Fibroblast of mammary gland (primary cell): ENCODE data around the gene CTXND2.
A peak's percentile ranks its signal among the peaks of the same experiment; 100 is the strongest.
"Not testable (repeated sequence)": the region's sequence is repeated elsewhere in the genome, so short reads cannot be mapped to it uniquely, and the experiment has no call there.

Source experiments
- DNase-seq: peaks from one replicate; pipeline ENCODE4 v3.0.0-alpha.2; 2010; ENCODE audit warnings: low read depth
- H3K4me3 ChIP-seq: 2 replicates; pipeline ENCODE4 v1.5.1; 2011; ENCODE audit warnings: low read depth, mild to moderate bottlenecking, low read length, moderate library complexity; ENCODE audit not compliant: control insufficient read depth
- CTCF ChIP-seq: conservative IDR thresholded peaks from 2 replicates; pipeline ENCODE4 v1.5.1; 2011; ENCODE audit warnings: low read depth, low read length, inconsistent platforms; ENCODE audit not compliant: control insufficient read depth, insufficient read depth

The CTXND2 gene

GRCh38 chr1:150887018-150887417 lies at the start of gene CTXND2:
Gene CTXND2 (plus strand): TSS chr1:150887136. CDS start chr1:150912315, 25,179 bp downstream.
- no peak for TF ChIP-seq CTCF
- no peak within 1 kb of the TSS for H3K4me3 ChIP-seq
- peak; percentile 53 for DNase-seq

GRCh38 chr1:150840850-150841249 lies 46.1 kb upstream of the CTXND2 start:
- not testable (repeated sequence) for H3K4me3 ChIP-seq, DNase-seq

GRCh38 chr1:150841626-150842025 lies 45.3 kb upstream of the CTXND2 start:
- no peak for TF ChIP-seq CTCF
- no peak for DNase-seq
- H3K4me3 ChIP-seq: no peak overlapping the region

GRCh38 chr1:150842343-150842742 lies 44.6 kb upstream of the CTXND2 start:
- no peak overlapping the region for H3K4me3 ChIP-seq
- DNase-seq: no peak
- TF ChIP-seq CTCF: no peak

- DNase-seq: no peak
- H3K4me3 ChIP-seq: no peak overlapping the region
- TF ChIP-seq CTCF: no peak
These were observed 44.0 kb upstream of the CTXND2 start for GRCh38 chr1:150842964-150843363.

GRCh38 chr1:150843474-150843873 lies 43.5 kb upstream of the CTXND2 start:
- no peak overlapping the region for H3K4me3 ChIP-seq
- no peak for TF ChIP-seq CTCF
- DNase-seq: no peak

GRCh38 chr1:150846473-150847146 lies 40.3 kb upstream of the CTXND2 start:
- no peak for DNase-seq
- TF ChIP-seq CTCF: no peak
- no peak overlapping the region for H3K4me3 ChIP-seq

GRCh38 chr1:150850801-150851362 lies 36.1 kb upstream of the CTXND2 start:
- not testable (repeated sequence) for H3K4me3 ChIP-seq, DNase-seq

GRCh38 chr1:150852734-150853133 lies 34.2 kb upstream of the CTXND2 start:
- DNase-seq, H3K4me3 ChIP-seq: not testable (repeated sequence)
